Left hindlimb (tissue), 1 donor: ENCODE data around the gene UBE2N.

Experiments
- DNase-seq: peaks from one replicate; pipeline ENCODE4 v3.0.0-alpha.2; 2018

Gene UBE2N, protein sequence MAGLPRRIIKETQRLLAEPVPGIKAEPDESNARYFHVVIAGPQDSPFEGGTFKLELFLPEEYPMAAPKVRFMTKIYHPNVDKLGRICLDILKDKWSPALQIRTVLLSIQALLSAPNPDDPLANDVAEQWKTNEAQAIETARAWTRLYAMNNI

GRCh38 chr12:93441617-93442410, at the start of gene UBE2N:
Gene UBE2N, minus strand, starts transcription at chr12:93441947. Its CDS starts 63 bp downstream, at chr12:93441884.
- peak; percentile 98 for DNase-seq

GRCh38 chr12:93484315-93484981, 42.7 kb upstream of the UBE2N start:
- no peak for DNase-seq

DNA sequence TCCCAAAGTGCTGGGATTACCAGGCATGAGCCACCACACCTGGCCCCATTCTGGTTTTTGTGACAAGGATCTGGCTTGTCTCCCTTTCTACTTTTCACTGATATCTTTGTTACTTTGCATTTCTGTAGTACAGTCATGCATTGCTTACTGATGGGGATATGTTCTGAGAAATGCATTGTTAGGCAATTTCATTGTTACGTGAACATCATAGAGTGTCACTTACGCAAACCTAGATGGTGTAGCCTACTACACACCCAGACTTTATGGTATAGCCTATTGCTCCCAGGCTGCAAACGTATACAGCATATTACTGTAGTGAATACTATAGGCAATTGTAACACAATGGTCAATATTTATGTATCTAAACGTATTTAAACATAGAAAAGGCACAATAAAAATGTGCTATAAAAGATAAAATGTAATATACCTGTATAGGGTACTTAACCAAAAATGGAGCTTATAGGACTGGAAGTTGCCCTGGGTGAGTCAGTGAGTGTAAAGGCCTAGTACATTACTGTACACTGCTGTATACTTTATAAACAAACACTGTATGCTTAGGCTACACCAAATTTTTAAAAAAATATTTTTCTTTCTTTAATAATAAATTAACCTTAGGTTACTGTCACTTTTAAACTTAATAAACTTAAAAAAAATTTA, 41.5 kb upstream of the UBE2N start:
- DNase-seq = no peak

GRCh38 chr12:93482721-93483120, 41.0 kb upstream of the UBE2N start:
- no peak for DNase-seq

DNA sequence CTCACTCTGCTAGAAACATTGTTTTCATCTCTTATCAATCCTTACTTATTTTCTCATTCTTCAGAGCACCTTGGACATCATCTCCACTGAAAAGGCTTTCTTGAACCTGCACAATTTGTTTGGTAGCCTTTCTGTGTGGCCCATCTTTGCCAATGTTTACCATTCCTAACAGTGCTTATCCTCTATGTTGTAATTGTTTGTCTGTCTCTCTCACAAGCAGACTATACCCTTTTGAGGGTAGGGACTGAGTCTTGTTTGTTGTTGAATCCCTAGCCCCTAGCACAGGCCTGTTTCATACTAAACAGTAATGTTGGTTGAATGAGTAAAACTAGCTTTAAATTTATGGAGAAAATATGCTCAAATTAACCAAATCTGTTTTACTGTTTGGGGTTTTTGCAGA, 34.8 kb upstream of the UBE2N start:
- no peak for DNase-seq

DNA sequence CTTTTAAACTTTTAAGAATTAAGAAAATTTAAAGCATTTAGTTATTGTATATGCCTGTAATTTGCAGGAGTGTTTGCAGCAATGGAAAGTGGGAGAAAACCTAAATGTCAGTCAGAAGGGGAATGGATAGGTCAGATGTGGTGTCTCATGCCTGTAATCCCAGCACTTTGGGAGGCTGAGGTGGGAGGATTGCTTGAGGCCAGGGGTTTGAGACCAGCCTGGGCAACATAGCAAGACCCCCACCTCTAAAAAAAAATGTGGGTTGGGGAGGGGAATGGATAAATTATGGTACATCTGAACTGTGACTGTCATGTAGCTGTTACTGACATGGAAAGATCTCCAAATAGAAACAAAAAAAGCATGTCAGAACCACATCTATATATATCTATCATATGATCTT, 27.6 kb upstream of the UBE2N start:
- no peak for DNase-seq

DNA sequence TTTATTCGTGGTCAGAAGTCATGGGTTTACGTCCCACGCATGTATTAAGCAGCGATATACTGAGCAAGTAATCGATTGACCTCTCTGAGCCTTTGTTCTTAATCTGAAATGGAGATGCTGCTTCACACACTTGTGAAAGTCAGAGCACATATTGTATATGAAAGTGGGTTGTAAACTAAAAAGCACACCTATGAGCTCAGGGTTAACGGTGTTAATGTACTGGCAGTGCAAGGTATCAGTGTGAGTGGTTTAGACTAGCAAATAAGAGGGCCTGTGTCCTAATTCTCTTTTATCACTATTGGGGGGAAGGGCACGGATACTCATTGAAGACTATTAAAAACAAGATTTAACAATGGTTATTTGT, 26.2 kb upstream of the UBE2N start:
- no peak for DNase-seq

DNA sequence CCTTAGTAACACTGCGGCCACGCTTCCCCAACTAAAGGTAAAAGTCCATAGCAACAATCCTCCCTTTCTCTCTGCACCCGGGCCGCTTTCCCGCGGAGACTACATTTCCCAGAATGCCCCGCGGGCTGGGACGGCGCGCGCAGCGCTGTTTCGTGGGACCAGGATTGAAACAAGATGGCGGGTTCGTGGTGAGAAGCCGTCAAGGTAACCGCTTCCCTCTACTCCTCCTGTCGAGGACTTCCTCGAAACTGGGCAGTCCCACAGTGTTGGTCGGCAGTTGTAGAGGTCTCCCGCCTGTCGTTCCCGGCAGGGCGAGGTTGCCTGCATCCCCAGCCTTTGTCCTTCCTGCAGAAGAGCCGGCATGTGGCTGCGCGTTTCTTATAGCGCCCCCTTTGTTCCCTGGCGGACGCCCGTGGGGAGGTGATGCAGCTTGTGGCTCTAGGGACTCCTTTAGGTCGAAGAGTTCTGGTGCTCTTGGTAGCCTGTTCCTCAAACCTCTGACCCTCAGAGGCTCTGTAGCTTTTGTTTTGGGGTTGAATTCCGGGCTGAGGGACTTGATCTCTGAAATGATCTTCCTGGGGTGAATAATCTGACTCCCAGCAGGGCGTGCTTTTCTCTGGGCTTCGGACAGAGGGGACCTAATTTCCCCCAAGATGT, 25.7 kb upstream of the UBE2N start, which contains the start of gene MRPL42:
TSS of gene MRPL42 (plus strand) at position 164 of the 657 bp plus-strand sequence. CDS start 1,772 bp downstream, outside the sequence.
- peak; percentile 93 for DNase-seq

DNA sequence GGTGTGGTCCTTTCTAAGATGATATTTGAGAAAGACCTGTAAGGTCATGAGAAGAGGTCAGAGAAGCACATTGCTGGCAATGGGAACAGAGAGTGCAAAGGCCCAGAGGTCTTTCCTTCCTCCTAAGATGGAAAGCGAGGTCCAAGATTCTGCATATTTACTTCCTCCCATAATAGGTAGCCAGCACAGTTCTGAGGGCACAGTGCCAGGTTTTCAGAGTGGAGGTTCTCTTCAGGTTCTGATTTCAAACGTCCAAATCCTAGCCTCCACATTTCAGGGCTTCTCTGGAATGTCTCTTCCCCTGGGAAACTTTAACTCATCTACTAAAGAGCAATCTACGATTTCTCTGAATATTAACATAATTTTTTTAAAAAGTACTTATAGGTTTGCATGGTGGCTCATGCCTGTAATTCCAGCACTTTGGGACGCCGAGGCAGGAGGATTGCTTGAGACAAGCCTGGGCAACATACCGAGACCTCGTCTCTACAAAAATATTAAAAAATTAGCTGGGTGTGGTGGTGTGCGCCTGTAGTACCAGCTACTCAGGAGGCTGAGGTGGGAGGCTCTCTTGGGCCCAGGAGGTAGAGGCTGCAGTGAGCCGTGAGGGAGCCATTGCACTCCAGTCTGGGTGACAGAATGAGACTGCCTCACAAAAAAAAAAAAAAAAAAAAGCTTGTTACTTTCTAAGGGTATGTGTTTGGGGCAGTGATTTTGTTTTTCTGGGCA, 25.0 kb upstream of the UBE2N start:
- DNase-seq = no peak

DNA sequence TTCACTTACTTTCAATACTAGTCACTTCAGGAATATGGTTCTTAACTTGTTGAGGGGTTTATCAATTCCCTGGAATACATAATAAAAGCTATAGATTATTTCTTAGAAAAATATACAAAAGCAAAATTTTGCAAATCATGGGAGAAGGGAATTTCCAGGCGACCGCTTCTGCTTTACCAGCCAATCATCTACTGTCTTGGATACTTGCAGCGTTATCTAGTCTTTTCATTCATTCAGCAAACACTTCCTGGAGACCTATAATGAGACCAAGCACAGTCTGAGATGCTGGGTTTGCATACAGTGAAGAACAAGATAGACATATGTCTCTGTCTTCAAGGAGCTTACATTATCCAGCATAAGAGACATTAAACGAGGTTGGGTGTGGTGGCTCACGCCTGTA, 24.1 kb upstream of the UBE2N start:
- no peak for DNase-seq

GRCh38 chr12:93461503-93461902, 19.8 kb upstream of the UBE2N start:
- DNase-seq = no peak

- no peak for DNase-seq
These were observed 19.2 kb upstream of the UBE2N start for GRCh38 chr12:93460902-93461301.

GRCh38 chr12:93460003-93460402, 18.3 kb upstream of the UBE2N start:
- DNase-seq = no peak

GRCh38 chr12:93459097-93459496, 17.4 kb upstream of the UBE2N start:
- no peak for DNase-seq

DNA sequence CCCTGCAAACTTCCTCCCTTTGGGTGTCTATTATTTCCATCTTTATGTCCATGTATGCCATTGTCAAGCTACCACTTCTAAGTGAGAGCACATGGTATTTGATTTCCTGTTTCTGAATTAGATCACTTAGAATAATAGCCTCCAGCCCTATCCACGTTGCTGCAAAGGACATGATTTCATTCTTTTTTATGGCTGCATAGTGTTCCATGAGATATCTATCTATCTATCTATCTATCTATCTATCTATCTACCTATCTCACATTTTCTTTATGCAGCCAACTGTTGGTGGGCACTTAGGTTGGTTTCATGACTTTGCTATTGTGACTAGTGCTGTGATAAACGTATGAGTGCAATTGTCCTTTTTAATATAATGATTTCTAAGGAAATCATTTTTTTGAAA, 14.3 kb upstream of the UBE2N start:
- DNase-seq = no peak

DNA sequence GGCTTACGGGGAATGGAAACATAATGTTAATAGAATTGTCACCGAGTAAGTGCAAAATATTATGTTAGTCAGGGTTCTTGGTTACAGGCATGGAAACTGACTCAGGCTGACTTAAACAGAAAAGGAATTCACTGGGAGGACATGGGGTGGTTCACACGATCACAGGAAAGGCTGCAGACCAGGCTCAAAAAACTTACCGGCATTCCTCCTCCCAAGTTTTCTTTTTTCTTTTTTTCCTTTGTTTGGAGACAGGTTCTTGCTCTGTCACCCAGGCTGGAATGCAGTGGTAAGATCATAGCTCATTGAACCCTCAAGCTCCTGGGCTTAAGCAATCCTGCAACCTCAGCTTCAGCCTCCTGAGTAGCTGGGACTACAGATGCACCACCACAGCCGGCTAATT, 11.9 kb upstream of the UBE2N start:
- no peak for DNase-seq

DNA sequence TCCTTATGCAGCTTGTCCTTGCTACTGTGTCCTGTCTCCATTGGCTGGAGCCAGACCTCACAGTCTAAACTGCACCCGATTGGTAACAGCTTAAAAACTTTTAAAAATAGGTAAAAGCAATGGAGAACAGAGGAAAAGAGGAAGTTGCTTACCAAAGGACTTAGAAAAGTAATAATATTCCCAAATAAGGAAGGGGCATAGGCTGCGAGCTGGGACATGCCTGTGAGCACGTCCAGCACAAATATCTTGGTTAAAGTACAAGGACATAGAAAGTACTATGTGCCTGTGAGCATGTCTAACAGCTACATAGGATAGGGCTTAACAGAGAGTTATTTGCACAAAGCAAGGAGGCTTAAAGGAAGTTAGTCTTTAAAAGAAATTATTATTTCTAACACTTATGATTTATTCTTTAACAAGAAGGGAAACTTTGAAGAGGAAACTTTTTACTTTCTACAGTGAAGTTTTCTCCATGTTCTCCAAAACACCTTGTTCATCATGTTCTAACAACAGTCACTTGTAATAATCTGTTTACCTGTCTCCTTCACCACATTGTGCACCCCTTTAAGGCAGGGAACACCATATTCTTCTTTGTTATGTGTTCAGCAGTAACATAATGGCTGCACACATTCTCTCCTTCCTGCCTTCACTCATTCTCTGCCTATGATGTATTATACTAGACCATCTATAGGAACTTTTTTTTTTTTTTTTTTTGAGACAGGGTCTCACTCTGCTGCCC, 9.8 kb upstream of the UBE2N start:
- no peak for DNase-seq

- no peak for DNase-seq
These were observed 7.5 kb upstream of the UBE2N start for GRCh38 chr12:93449277-93449676.

DNA sequence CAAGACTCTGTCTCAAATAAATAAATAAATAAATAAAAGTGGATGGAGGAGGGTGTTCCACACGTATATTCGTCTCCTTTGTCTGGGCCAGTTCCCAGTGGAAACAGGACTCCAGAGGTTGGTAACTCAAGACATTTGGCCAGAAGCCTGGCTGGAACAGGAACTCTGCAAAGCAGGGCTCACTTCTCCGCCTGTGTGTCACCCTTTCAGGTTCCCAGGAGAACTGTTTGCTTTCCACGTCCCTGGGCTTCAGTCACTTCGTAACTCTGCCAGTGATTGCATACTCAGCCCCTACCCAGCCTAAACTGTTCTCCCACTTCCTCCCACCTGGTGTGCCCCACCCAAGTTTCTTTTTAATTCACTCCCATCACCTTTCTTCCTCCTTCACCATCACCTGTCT, 7.0 kb upstream of the UBE2N start:
- no peak for DNase-seq

DNA sequence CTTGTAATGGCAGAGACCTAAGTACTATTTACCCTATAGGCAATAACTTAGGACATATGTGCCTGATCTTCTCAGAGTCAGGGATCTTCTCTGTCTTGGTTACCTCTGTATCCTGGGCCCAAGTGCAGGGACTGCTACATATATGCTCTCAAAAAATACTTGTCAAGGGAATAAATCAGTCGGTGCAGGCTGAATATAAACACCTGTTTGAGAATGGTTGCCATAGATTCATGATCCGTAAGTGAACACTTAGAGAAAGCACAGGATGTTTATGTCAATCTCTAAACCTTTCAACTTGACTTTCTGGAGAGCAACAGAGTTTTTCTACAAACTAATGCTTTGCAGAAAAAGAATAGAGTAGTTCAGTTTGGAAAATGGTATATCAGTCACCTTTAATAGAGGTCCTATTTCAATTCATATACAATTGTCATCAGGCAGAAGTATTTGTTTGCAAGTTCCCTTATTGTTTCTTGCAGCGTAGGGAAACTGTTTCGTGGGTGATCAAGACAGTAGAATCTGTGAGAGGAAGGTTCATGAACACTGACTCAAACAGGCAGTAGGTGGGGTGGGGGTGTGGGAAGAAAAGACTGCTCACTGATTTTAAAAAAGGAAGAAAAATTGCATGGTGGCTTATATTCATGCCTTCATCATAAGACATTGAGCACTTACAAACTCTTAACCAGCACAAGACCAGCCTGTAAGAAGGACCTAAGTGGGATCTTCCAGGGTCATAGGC, 6.0 kb upstream of the UBE2N start:
- no peak for DNase-seq

DNA sequence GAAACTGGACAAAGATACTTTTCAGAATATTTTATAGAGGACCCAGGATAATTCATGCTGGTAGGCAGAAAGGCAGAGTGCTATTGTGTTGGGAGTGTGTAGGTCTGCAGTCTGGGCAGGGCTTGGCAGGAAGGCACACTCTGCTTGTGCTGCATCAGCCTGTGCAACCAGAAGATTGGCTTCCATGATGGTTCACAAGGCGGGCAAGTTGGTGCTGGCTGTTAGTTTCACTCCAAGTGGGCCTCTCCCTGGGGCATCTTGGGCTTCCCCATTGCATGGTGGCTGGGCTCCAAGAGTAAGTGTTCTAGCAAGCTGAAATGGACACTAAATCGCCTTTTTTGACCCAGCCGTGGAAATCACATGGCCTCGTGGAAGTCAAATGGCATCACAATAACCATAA, 1.8 kb upstream of the UBE2N start:
- no peak for DNase-seq
